ENCODE data around the gene CYBC1.

CYBC1 gene

GRCh38 chr17:82403662-82404660 is 46.6 kb downstream of the CYBC1 start:
- H3K4me1 ChIP-seq (ENCODE audit: control insufficient read depth in 1 of 2, insufficient read depth in 2 of 2, low read length in 2 of 2), result no peaks in the 10 kb centered on the region
- H3K4ac ChIP-seq (ENCODE audit: low read depth, low read length), result no peak overlapping the region
- no peak overlapping the region for H2BK5ac ChIP-seq (ENCODE audit: low read depth, low read length, poor library complexity)
- H4K12ac ChIP-seq (ENCODE audit: low read depth, low read length), result no peak overlapping the region
- no peak overlapping the region for H2AFZ ChIP-seq (ENCODE audit: insufficient read depth, low read length, poor library complexity)
- no peak overlapping the region for H3K14ac ChIP-seq (ENCODE audit: low read length)
- no CpG with 5 or more reads among the region's 67 CpGs for WGBS (ENCODE audit: extremely low coverage, insufficient coverage, insufficient read length)
- H4K8ac ChIP-seq (ENCODE audit: low read depth, low read length), result no peak overlapping the region
- no peak overlapping the region for H2AK5ac ChIP-seq (ENCODE audit: low read length)
- H3K79me2 ChIP-seq (ENCODE audit: control insufficient read depth, insufficient read depth, low read length, poor library complexity), result no peaks in the 10 kb centered on the region
- peak overlapping the region; percentile 6 for H3K4me3 ChIP-seq (ENCODE audit: low read depth, low read length)
- H2BK12ac ChIP-seq (ENCODE audit: low read length), result no peak overlapping the region
- H2BK120ac ChIP-seq (ENCODE audit: insufficient read depth, low read length, poor library complexity), result no peak overlapping the region
- no peaks in the 10 kb centered on the region for H3K9me3 ChIP-seq (ENCODE audit: insufficient read depth, low read depth, low read length)
- no peaks in the 10 kb centered on the region for H3K79me1 ChIP-seq (ENCODE audit: low read length)
- H3K4me2 ChIP-seq (ENCODE audit: low read length), result no peak overlapping the region
- H3K36me3 ChIP-seq (ENCODE audit: control insufficient read depth in 1 of 2, insufficient read depth in 2 of 2, low read length in 2 of 2), result peaks cover 9 to 10% of the 10 kb centered on the region in 2 experiments
- H3K9ac ChIP-seq (ENCODE audit: low read length), result no peak overlapping the region
- H3K27me3 ChIP-seq (ENCODE audit: insufficient read depth, low read length), result no peaks in the 10 kb centered on the region
- no peak overlapping the region for H4K91ac ChIP-seq (ENCODE audit: low read depth, low read length)
- H3K27ac ChIP-seq (ENCODE audit: low read depth, low read length), result no peak overlapping the region
- no peak overlapping the region for H3K18ac ChIP-seq (ENCODE audit: low read length)
- no peak overlapping the region for H3K23ac ChIP-seq (ENCODE audit: low read length)
- DNase-seq, result no peak

- H3K27ac ChIP-seq (ENCODE audit: low read depth, low read length), result no peak overlapping the region
- H3K79me1 ChIP-seq (ENCODE audit: low read length), result no peaks in the 10 kb centered on the region
- H2BK5ac ChIP-seq (ENCODE audit: low read depth, low read length, poor library complexity), result no peak overlapping the region
- no peak overlapping the region for H3K23ac ChIP-seq (ENCODE audit: low read length)
- H4K8ac ChIP-seq (ENCODE audit: low read depth, low read length), result no peak overlapping the region
- no peak overlapping the region for H2BK12ac ChIP-seq (ENCODE audit: low read length)
- H3K4ac ChIP-seq (ENCODE audit: low read depth, low read length), result no peak overlapping the region
- H3K4me1 ChIP-seq (ENCODE audit: control insufficient read depth in 1 of 2, insufficient read depth in 2 of 2, low read length in 2 of 2), result peaks cover 0 to 1% of the 10 kb centered on the region in 2 experiments
- H2BK120ac ChIP-seq (ENCODE audit: insufficient read depth, low read length, poor library complexity), result no peak overlapping the region
- no peaks in the 10 kb centered on the region for H3K79me2 ChIP-seq (ENCODE audit: control insufficient read depth, insufficient read depth, low read length, poor library complexity)
- H3K4me3 ChIP-seq (ENCODE audit: low read depth, low read length), result no peak overlapping the region
- H4K91ac ChIP-seq (ENCODE audit: low read depth, low read length), result no peak overlapping the region
- no peak for DNase-seq
- H3K14ac ChIP-seq (ENCODE audit: low read length), result no peak overlapping the region
- no peaks in the 10 kb centered on the region for H3K27me3 ChIP-seq (ENCODE audit: insufficient read depth, low read length)
- no CpG with 5 or more reads among the region's 7 CpGs for WGBS (ENCODE audit: extremely low coverage, insufficient coverage, insufficient read length)
- H2AK5ac ChIP-seq (ENCODE audit: low read length), result no peak overlapping the region
- no peaks in the 10 kb centered on the region for H3K9me3 ChIP-seq (ENCODE audit: insufficient read depth, low read depth, low read length)
- H3K4me2 ChIP-seq (ENCODE audit: low read length), result no peak overlapping the region
- peaks cover 9 to 13% of the 10 kb centered on the region in 2 experiments for H3K36me3 ChIP-seq (ENCODE audit: control insufficient read depth in 1 of 2, insufficient read depth in 2 of 2, low read length in 2 of 2)
- H3K9ac ChIP-seq (ENCODE audit: low read length), result no peak overlapping the region
- no peak overlapping the region for H3K18ac ChIP-seq (ENCODE audit: low read length)
- H2AFZ ChIP-seq (ENCODE audit: insufficient read depth, low read length, poor library complexity), result no peak overlapping the region
- H4K12ac ChIP-seq (ENCODE audit: low read depth, low read length), result no peak overlapping the region
Measured at GRCh38 chr17:82402865-82403264, 47.7 kb downstream of the CYBC1 start.

DNA sequence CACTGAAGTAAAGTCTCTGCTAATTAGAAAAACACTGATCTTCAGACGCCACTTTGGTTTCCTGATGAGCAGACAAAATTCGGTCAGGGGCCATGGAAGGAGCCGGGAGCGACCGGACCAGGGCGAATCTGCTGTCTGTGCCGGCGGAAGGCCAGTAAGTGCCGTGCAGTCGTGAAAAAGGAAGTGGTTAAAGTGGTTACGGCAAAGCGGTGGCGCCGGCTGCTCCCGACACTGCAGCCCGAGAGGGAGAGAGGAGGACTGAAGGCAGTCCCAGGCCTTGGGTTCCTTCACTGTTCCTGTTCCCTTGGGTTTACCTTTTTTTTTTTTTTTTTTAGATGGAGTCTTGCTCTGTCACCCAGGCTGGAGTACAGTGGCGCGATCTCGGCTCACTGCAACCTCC is 49.7 kb downstream of the CYBC1 start:
- Histone ChIP-seq H2AFZ (ENCODE audit: insufficient read depth, low read length, poor library complexity) (no peak overlapping the region), H3K9me3 (ENCODE audit: insufficient read depth, low read depth, low read length) (no peaks in the 10 kb centered on the region), H2BK5ac (ENCODE audit: low read depth, low read length, poor library complexity) (no peak overlapping the region), H2BK120ac (ENCODE audit: insufficient read depth, low read length, poor library complexity) (no peak overlapping the region), H3K27me3 (ENCODE audit: insufficient read depth, low read length) (no peaks in the 10 kb centered on the region), H3K4me3 (ENCODE audit: low read depth, low read length) (no peak overlapping the region), H2BK12ac (ENCODE audit: low read length) (no peak overlapping the region), H3K27ac (ENCODE audit: low read depth, low read length) (no peak overlapping the region), H4K91ac (ENCODE audit: low read depth, low read length) (no peak overlapping the region), H3K79me2 (ENCODE audit: control insufficient read depth, insufficient read depth, low read length, poor library complexity) (no peaks in the 10 kb centered on the region), H3K4me2 (ENCODE audit: low read length) (no peak overlapping the region), H3K4ac (ENCODE audit: low read depth, low read length) (no peak overlapping the region), H3K79me1 (ENCODE audit: low read length) (no peaks in the 10 kb centered on the region), H3K18ac (ENCODE audit: low read length) (no peak overlapping the region), H3K36me3 (ENCODE audit: control insufficient read depth in 1 of 2, insufficient read depth in 2 of 2, low read length in 2 of 2) (peaks cover 9 to 14% of the 10 kb centered on the region in 2 experiments), H3K23ac (ENCODE audit: low read length) (no peak overlapping the region), H3K4me1 (ENCODE audit: control insufficient read depth in 1 of 2, insufficient read depth in 2 of 2, low read length in 2 of 2) (peaks cover 0 to 7% of the 10 kb centered on the region in 2 experiments), H3K14ac (ENCODE audit: low read length) (no peak overlapping the region), H4K12ac (ENCODE audit: low read depth, low read length) (no peak overlapping the region), H4K8ac (ENCODE audit: low read depth, low read length) (no peak overlapping the region), H3K9ac (ENCODE audit: low read length) (no peak overlapping the region), H2AK5ac (ENCODE audit: low read length) (no peak overlapping the region)
- no peak for DNase-seq
- no CpG with 5 or more reads among the region's 19 CpGs for WGBS (ENCODE audit: extremely low coverage, insufficient coverage, insufficient read length)

DNA sequence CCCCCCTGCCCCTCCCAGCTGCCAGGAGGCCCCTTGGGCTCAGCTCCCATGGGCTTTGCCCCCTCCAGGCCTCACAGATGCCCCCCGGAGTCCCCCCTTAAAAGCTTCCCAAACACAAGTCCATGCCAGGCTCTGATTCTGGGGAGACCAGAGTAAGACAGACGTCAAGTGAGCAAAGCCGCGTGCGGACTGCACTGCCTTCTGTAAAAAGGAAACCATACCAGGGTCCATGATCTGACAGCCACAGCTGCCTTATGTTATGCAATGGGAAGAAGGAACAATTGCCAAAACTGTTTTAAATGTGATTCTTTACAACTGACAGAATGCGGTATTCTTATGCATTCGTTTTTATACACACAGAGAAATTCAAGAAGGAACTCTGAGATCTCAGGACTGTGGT is 50.3 kb downstream of the CYBC1 start:
- Histone ChIP-seq H3K4me3 (ENCODE audit: low read depth, low read length) (no peak overlapping the region), H3K79me1 (ENCODE audit: low read length) (no peaks in the 10 kb centered on the region), H3K4me2 (ENCODE audit: low read length) (no peak overlapping the region)

More for the DNA sequence above, 50.3 kb downstream of the CYBC1 start:
- H2BK5ac ChIP-seq (ENCODE audit: low read depth, low read length, poor library complexity), result no peak overlapping the region
- H2BK12ac ChIP-seq (ENCODE audit: low read length), result no peak overlapping the region
- no peaks in the 10 kb centered on the region for H3K9me3 ChIP-seq (ENCODE audit: insufficient read depth, low read depth, low read length)
- no peak overlapping the region for H3K18ac ChIP-seq (ENCODE audit: low read length)
- H3K4ac ChIP-seq (ENCODE audit: low read depth, low read length), result no peak overlapping the region
- H4K12ac ChIP-seq (ENCODE audit: low read depth, low read length), result no peak overlapping the region
- H3K27ac ChIP-seq (ENCODE audit: low read depth, low read length), result no peak overlapping the region
- no peak for DNase-seq
- H4K8ac ChIP-seq (ENCODE audit: low read depth, low read length), result no peak overlapping the region
- H4K91ac ChIP-seq (ENCODE audit: low read depth, low read length), result no peak overlapping the region
- H3K4me1 ChIP-seq (ENCODE audit: control insufficient read depth in 1 of 2, insufficient read depth in 2 of 2, low read length in 2 of 2), result peaks cover 0 to 7% of the 10 kb centered on the region in 2 experiments
- H2AK5ac ChIP-seq (ENCODE audit: low read length), result no peak overlapping the region
- H3K23ac ChIP-seq (ENCODE audit: low read length), result no peak overlapping the region
- no CpG with 5 or more reads among the region's 7 CpGs for WGBS (ENCODE audit: extremely low coverage, insufficient coverage, insufficient read length)
- H2BK120ac ChIP-seq (ENCODE audit: insufficient read depth, low read length, poor library complexity), result no peak overlapping the region
- no peaks in the 10 kb centered on the region for H3K79me2 ChIP-seq (ENCODE audit: control insufficient read depth, insufficient read depth, low read length, poor library complexity)
- no peaks in the 10 kb centered on the region for H3K27me3 ChIP-seq (ENCODE audit: insufficient read depth, low read length)
- H3K36me3 ChIP-seq (ENCODE audit: control insufficient read depth in 1 of 2, insufficient read depth in 2 of 2, low read length in 2 of 2), result peaks cover 9 to 14% of the 10 kb centered on the region in 2 experiments
- H3K14ac ChIP-seq (ENCODE audit: low read length), result no peak overlapping the region
- no peak overlapping the region for H3K9ac ChIP-seq (ENCODE audit: low read length)
- H2AFZ ChIP-seq (ENCODE audit: insufficient read depth, low read length, poor library complexity), result no peak overlapping the region
